Fibroblast of skin of right quadriceps (primary cell): ENCODE data around the gene AP2A2.

ENCODE experiments used
- DNase-seq: peaks from one replicate; pipeline ENCODE4 v3.0.0-alpha.2; 2013

Gene AP2A2

GRCh38 chr11:1017269-1018005 is 91.8 kb downstream of the AP2A2 start:
- DNase-seq, result peak; percentile 16

- DNase-seq, result no peak
Observed at GRCh38 chr11:1018091-1018490, 92.4 kb downstream of the AP2A2 start.

GRCh38 chr11:1019321-1019910 is 93.7 kb downstream of the AP2A2 start:
- DNase-seq, result no peak

GRCh38 chr11:1020211-1020905 is 94.7 kb downstream of the AP2A2 start:
- no peak for DNase-seq

- no peak for DNase-seq
Observed at GRCh38 chr11:1022411-1022810, 96.7 kb downstream of the AP2A2 start.

GRCh38 chr11:1022908-1023810 is 97.5 kb downstream of the AP2A2 start:
- no peak for DNase-seq

GRCh38 chr11:1023811-1024596 is 98.3 kb downstream of the AP2A2 start:
- no peak for DNase-seq

- no peak for DNase-seq
Observed at GRCh38 chr11:1024597-1025409, 99.1 kb downstream of the AP2A2 start.

- DNase-seq, result no peak
Observed at GRCh38 chr11:1025410-1026162, 99.9 kb downstream of the AP2A2 start.

GRCh38 chr11:1026163-1026450 is 100.4 kb downstream of the AP2A2 start:
- DNase-seq, result no peak

- no peak for DNase-seq
Observed at GRCh38 chr11:1026641-1027482, 101.2 kb downstream of the AP2A2 start.

- DNase-seq, result no peak
Observed at GRCh38 chr11:1027483-1028290, 102.0 kb downstream of the AP2A2 start.

- no peak for DNase-seq
Observed at GRCh38 chr11:1028291-1028540, 102.5 kb downstream of the AP2A2 start.

GRCh38 chr11:1028616-1029015 is 102.9 kb downstream of the AP2A2 start:
- no peak for DNase-seq

- DNase-seq, result no peak
Observed at GRCh38 chr11:1029051-1029450, 103.4 kb downstream of the AP2A2 start.

GRCh38 chr11:1029654-1030053 is 104.0 kb downstream of the AP2A2 start:
- no peak for DNase-seq

GRCh38 chr11:1030086-1030485 is 104.4 kb downstream of the AP2A2 start:
- no peak for DNase-seq

- DNase-seq, result no peak
Observed at GRCh38 chr11:1030556-1030955, 104.9 kb downstream of the AP2A2 start.
